Mucosa of stomach (tissue), 1 donor: Measurements from ENCODE around the gene C1orf35.

Experiments
- H3K27me3 ChIP-seq: one replicate; pipeline ENCODE4 v1.7.0; 2013; ENCODE audit warnings: mild to moderate bottlenecking, low read length; ENCODE audit not compliant: control insufficient read depth, insufficient read depth
- H3K36me3 ChIP-seq: one replicate; pipeline ENCODE4 v1.7.0; 2013; ENCODE audit warnings: low read length; ENCODE audit not compliant: control insufficient read depth, insufficient read depth
- H3K4me1 ChIP-seq: one replicate; pipeline ENCODE4 v1.7.0; 2013; ENCODE audit warnings: mild to moderate bottlenecking, low read length; ENCODE audit not compliant: control insufficient read depth, insufficient read depth
- H3K4me3 ChIP-seq: one replicate; pipeline ENCODE4 v1.7.0; 2013; ENCODE audit warnings: low read length
- H3K9ac ChIP-seq: one replicate; pipeline ENCODE4 v1.7.0; 2013; ENCODE audit warnings: mild to moderate bottlenecking, low read length, moderate library complexity
- H3K9me3 ChIP-seq: one replicate; pipeline ENCODE4 v1.7.0; 2013; ENCODE audit warnings: mild to moderate bottlenecking, low read length, moderate library complexity; ENCODE audit not compliant: control insufficient read depth
- donor health status: Pancreatic carcinoma.

The C1orf35 gene

DNA sequence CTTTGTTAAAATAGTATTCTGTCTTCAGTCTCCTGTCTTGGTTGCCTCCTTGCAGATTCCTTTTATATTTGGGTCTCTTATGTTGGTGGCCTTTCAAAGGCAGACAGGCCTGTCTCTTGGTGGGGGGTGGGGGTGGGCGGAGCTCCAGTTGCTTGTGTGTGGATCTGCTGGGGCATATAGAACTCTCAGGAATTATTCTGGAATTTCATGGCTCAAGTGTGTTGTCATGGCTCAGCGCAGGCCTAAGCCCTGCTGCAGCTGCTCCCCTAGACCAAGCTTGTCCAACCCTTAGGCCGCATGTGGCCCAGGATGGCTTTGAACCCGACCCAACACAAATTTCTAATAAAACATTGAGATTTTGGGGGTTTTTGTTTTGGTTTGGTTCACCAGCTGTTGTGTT is 8.0 kb downstream of the C1orf35 start:
- H3K9ac ChIP-seq = no peak overlapping the region
- no peaks in the 10 kb centered on the region for H3K27me3 ChIP-seq
- H3K4me1 ChIP-seq = peaks cover 36% of the 10 kb centered on the region
- H3K4me3 ChIP-seq = no peak overlapping the region
- H3K36me3 ChIP-seq = peaks cover 12% of the 10 kb centered on the region
- H3K9me3 ChIP-seq = no peaks in the 10 kb centered on the region

DNA sequence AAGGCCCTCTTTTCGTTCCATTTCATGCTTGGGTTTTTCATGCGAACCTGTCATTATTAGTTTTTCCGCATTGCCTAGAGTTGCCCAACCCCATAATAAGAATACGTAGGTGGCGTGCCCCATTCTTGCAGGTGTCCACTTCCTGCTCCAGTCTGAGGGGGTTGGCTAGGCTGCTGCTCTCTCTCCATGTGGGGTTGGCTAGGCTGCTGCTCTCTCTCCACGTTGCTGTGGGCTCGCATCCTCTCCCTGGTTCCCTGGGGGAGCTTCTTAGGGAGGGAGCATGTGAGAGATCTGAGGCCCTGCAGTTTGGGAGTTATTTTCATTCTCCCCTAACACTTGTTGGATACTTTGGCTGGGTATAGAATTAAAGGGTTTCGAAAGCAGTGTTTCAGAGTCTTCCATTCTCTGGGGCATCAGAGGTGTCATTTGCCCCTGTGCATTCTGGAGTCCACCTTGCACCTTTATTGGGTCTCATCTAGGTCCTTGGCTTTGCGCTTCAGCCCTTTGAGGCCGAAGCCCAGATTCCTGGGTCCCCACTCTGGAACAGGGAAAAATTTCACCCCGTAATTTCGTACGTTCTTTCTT is 8.6 kb downstream of the C1orf35 start:
- H3K4me3 ChIP-seq = no peak overlapping the region
- H3K9ac ChIP-seq = no peak overlapping the region

DNA sequence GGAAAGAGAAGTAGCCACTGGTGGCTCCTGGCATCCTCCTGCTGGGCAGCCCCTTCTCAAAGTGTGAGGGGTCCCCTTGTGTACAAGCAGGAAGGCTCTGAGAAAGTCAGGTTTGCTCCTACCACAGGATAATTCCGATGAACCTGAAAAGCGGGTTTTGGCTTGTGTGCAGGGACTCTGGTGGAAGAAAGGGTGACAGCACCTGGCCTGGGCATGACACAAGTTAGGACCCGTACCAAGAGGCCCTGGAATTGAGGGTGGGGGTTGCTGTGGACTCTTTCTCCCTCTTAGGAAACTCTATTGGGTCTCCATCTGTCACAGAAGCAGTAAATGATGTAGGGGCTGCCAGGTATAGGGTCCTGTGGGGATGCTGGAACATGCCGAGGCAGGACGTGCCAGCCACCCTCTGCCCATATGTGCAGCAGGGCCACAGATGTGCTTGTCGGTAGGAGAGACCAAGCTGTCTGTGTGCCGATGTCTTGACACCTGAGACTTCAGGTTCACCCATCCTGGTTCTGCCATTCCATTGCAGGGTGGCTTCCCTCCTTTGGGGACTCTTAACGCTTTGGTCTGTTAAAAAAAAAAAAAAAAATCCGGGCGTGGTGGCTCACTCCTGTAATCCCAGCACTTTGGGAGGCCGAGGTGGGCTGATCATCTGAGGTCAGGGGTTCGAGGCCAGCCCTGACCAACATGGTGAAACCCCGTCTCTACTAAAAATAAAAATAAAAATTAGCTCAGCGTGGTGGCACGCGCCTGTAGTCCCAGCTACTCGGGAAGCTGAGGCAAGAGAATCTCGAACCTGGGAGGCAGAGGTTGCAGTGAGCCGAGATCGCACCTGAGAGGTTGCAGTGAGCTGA is 9.8 kb downstream of the C1orf35 start:
- no peaks in the 10 kb centered on the region for H3K27me3 ChIP-seq
- no peak overlapping the region for H3K9ac ChIP-seq
- H3K4me3 ChIP-seq = no peak overlapping the region
- peaks cover 55% of the 10 kb centered on the region for H3K4me1 ChIP-seq
- peaks cover 16% of the 10 kb centered on the region for H3K36me3 ChIP-seq
- no peaks in the 10 kb centered on the region for H3K9me3 ChIP-seq

More for the DNA sequence above, 8.6 kb downstream of the C1orf35 start:
- H3K9me3 ChIP-seq = no peaks in the 10 kb centered on the region
- H3K36me3 ChIP-seq = peaks cover 12% of the 10 kb centered on the region
- peaks cover 43% of the 10 kb centered on the region for H3K4me1 ChIP-seq
- H3K27me3 ChIP-seq = no peaks in the 10 kb centered on the region

DNA sequence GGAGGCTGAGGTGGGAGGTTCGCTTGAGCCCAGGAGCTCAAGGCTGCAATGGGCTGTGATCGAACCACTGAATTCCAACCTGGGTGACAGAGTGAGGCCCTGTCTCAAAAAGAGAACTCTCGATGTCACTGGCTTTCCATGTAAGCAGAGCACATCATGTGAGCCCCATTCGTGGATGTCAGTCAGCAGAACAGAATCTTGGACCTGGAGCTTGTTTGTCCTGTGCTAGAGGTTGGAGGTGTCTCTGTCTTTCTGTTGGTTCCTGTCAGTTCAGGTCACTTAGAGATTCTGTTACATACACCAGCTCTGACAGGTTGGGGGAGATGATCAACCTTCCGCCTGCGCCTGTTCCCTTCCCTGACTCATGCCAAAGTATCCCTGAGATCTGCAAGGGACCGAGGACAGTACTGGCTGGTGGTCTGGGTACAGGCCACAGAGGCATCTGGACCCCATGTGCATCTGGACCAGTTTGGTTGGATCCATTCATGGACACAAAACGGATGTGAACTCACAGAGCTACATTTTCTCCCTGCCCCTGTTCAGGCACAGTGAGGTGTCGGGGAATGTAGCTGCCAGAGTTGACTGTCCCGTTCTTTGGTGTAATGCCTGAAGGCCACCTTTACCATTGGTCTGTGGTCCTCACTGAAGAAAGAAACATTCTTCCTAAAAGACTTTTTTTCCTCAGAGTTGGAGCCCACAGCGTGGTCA is 10.6 kb downstream of the C1orf35 start:
- H3K27me3 ChIP-seq = no peaks in the 10 kb centered on the region
- peaks cover 63% of the 10 kb centered on the region for H3K4me1 ChIP-seq
- H3K4me3 ChIP-seq = no peak overlapping the region
- H3K36me3 ChIP-seq = peaks cover 12% of the 10 kb centered on the region
- no peak overlapping the region for H3K9ac ChIP-seq
- H3K9me3 ChIP-seq = no peaks in the 10 kb centered on the region

DNA sequence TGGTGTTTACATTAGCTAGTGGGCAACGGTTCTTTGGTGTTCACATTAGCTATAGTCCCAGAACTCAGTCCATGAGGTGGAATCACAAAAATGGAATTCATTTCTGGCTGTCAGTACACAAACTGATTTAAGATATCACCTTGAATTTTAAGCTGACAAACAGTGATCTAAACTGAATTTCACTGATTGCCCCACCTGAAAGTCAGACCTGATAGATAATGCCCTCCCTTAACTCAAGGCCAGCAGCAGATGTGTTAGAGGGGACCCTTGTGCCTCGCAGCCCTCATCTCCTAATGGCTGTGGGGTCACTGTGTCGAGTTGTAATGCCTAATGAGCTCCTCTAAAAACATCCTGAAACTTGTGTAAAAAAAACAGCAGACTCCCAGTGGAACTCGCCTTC is 12.0 kb downstream of the C1orf35 start:
- Histone ChIP-seq H3K4me1 (peaks cover 75% of the 10 kb centered on the region), H3K9me3 (no peaks in the 10 kb centered on the region), H3K9ac (no peak overlapping the region), H3K4me3 (no peak overlapping the region), H3K36me3 (peaks cover 10% of the 10 kb centered on the region), H3K27me3 (no peaks in the 10 kb centered on the region)

DNA sequence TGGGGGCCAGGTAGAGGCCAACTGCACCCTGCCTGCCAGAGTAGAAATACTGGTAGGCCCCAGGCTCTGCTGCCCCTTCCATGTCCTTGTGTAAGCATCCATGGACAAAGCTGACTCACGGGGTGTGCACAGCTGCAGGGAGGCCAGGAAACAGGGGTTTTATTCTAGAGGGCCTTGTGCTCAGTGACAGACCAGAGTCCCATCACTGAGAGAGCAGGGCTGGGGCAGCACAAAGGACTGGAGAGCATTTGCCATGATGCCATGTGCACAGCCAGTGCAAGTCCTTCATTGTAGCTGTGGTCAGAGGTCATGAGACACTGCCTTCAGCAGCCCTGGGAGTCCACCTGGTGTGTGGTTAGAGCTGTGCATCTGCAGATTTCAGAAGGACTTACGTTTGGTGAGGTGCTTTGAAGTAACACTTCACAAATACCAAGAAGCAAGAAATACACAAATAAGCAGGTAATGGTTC is 12.5 kb downstream of the C1orf35 start:
- H3K4me1 ChIP-seq = peaks cover 77% of the 10 kb centered on the region
- H3K9ac ChIP-seq = no peak overlapping the region
- H3K36me3 ChIP-seq = peaks cover 10% of the 10 kb centered on the region
- H3K4me3 ChIP-seq = no peak overlapping the region
- no peaks in the 10 kb centered on the region for H3K9me3 ChIP-seq
- no peaks in the 10 kb centered on the region for H3K27me3 ChIP-seq

DNA sequence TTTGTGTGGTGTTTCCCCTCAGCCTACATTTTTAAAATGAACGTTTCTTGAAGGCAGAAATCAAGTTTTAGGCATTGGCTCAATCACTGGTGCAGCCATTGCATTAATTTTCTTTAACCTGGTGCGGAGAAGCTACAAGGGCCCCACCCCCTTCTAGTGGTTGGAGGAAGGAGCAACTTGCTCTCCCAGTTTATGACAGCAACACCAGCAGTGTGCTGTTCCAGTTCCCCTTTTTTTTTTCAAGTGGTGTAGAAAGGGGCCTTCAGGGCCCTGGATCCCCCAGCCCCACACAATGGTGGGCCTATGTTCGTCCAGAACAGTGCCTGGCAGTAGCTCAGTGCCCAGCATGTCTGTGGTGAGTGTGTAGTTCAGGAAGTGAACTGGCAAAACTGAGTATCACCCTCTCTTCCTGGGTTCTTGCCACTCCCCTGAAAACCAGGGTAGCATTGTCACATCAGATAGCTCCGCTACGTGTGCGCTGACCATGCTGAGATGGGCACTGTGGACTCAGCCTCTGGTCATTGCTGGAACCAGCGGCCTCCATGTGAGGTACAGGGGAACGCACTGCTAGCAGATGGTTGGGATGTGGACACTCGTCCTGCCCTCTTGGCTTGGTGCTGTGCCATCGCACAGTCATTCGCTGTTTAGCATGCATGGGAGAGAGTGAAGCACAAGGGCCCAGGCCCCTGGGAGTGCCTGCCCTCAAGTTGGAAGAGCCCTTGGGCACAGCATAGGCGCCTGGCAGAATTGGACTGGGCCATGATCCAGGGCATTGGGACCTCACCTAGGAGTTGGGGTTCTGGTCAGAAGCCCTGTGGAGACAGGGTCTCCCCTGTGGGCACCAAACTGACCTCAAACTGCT is 13.4 kb downstream of the C1orf35 start:
- Histone ChIP-seq H3K9ac (peak overlapping the region; percentile 10), H3K36me3 (peaks cover 10% of the 10 kb centered on the region), H3K9me3 (no peaks in the 10 kb centered on the region), H3K4me1 (peaks cover 80% of the 10 kb centered on the region), H3K4me3 (no peak overlapping the region), H3K27me3 (no peaks in the 10 kb centered on the region)

DNA sequence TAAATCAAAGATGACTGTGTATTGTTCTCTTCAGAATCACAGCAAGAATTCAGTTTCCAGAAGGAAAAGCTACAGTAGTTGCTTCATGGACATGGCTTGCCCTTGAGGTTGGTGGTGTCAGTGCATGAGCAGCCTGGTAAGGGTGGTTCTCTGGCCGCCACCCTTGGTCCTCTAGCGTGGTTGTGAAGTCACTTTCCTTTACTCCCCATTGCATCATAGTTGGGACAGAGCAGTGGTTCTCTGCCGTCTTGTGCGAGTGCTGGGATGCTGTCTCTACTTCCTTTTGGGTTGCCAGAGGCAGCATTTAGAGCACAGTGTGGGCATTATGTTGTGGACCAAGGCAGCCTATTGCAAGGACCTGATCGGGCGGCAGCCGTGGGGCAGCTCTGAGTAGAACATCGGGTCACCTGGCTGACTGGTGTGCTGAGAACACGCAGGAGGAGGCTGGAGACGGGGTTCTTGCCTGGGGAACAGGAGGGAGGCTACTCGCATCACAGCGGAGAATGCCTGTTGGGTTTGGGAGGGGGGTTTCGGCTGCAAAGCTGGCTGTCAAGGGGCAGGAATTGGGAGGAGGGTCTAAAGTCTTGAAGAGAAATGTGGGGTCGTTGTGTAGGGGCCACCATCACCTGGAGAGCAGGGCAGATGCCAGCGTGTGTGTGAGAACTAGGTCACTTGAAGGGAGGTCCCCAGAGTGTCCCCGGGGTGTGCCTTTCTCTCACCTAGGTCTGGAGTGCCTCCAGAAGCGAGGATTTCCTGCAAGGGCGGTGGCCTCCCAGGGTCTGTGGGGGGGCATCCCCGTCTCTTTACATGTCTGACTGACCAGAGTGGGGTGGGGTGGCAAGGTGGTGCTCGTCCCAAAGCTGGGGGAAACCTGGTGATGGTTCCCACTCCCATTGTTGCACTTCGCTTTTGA is 14.3 kb downstream of the C1orf35 start:
- Histone ChIP-seq H3K36me3 (peaks cover 10% of the 10 kb centered on the region), H3K9ac (peak overlapping the region; percentile 10), H3K4me3 (no peak overlapping the region), H3K27me3 (no peaks in the 10 kb centered on the region), H3K9me3 (no peaks in the 10 kb centered on the region), H3K4me1 (peaks cover 88% of the 10 kb centered on the region)

DNA sequence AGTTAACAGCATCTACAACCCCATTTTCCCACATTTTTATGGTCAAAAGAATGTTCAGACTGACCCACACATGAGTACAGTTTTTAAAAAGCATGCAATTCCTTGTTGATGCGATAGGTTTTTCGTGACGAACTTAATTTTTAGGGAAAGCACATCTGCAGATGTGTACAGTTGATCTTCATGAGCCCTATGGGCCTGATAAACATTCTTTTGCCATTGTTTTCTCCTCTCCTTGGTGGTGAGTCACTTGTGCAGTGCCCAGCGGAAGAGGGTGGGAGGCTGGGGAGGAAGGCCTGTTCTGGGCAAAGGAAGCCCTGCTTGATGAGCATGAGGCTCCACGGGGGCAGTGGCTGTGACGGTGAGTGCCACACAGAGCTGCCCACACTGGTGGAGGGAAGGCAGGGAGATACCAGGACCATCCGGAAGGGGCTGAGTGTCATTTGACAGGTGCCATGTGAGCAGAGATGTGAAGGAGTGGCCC is 15.3 kb downstream of the C1orf35 start:
- H3K4me3 ChIP-seq = no peak overlapping the region
- H3K4me1 ChIP-seq = peaks cover 83% of the 10 kb centered on the region
- H3K9ac ChIP-seq = peak overlapping the region; percentile 13

DNA sequence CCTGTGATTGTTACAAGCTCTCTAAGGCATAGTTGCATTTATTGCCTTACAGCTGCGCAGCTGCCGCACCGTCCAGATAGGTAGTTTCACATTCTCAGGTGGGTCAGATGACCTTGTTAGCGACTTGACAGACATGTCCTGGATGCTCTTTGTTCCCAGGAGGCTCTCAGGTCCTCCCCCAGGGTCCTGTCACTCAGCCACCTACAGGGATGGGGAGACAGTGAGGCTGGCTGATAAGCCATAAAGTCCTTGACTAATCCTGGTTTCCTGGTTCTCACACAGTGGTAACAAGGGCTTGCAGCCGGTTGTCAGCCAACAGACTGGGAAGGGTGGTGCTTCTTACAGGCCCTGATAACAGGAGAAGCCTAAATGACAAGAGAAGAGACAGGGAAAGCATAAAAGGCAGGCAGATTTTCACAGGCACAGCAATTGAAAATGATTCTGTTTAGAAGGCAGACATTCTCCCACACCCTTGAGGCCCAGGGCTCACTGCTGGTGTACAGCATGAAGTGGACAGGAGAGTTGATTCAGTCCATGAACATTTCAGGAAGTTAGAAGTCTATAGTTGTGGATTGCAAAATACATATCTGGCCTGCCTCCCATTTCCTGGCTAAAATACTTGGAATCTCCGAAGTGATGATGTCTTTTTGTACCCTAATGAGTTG is 17.7 kb downstream of the C1orf35 start:
- peak overlapping the region; percentile 99 for H3K9ac ChIP-seq
- H3K4me3 ChIP-seq = peak overlapping the region; percentile 93
- H3K27me3 ChIP-seq = no peaks in the 10 kb centered on the region
- peaks cover 10% of the 10 kb centered on the region for H3K36me3 ChIP-seq
- peaks cover 70% of the 10 kb centered on the region for H3K4me1 ChIP-seq
- no peaks in the 10 kb centered on the region for H3K9me3 ChIP-seq

More for the DNA sequence above, 15.3 kb downstream of the C1orf35 start:
- H3K36me3 ChIP-seq = peaks cover 10% of the 10 kb centered on the region
- no peaks in the 10 kb centered on the region for H3K9me3 ChIP-seq
- H3K27me3 ChIP-seq = no peaks in the 10 kb centered on the region
